H1 (cell line): Measurements from ENCODE around the gene HDGFL3. TPM values are rescaled to one million over a fixed set of nuclear protein-coding genes. Genes with fewer than 3 reads are reported as not detected.

ENCODE experiments used
- CTCF ChIA-PET: fragments of 300-600 bp; sonication (Branson Sonifier 250); formaldehyde crosslinking; loops from one replicate; lab custom pipeline; 2021; ENCODE audit not compliant: partially characterized antibody; lab: Charles Lee
- POLR2A ChIA-PET: fragments of 300-600 bp; sonication (Branson Sonifier 250); formaldehyde crosslinking; loops from one replicate; lab custom pipeline; 2021; ENCODE audit warnings: inconsistent platforms; ENCODE audit not compliant: partially characterized antibody; lab: Charles Lee
- DNase-seq, 2 experiments: peaks; one replicate each; pipeline versions ENCODE4 v3.0.0 to v3.0.0-alpha.2; 2010 to 2022; ENCODE audit warnings: low spot score in 2 of 2, low read depth in 1 of 2, mixed read lengths in 1 of 2
- FAIRE-seq: peaks from 2 replicates; lab custom pipeline; 2011; peaks lifted over from hg19 to GRCh38; lab: Jason Lieb, UNC
- H2AFZ ChIP-seq: 2 replicates; pipeline ENCODE4 v1.8.1; 2012; ENCODE audit warnings: low read length, inconsistent platforms
- H2AK5ac ChIP-seq: 2 replicates; pipeline ENCODE4 v1.6.1; 2013; ENCODE audit warnings: low read depth, low read length
- H2BK120ac ChIP-seq: replicated peaks from 2 replicates; pipeline ENCODE3; 2013; ENCODE audit warnings: low read depth, low read length, inconsistent platforms
- H2BK12ac ChIP-seq: 2 replicates; pipeline ENCODE4 v1.6.1; 2013; ENCODE audit warnings: low read depth, low read length
- H2BK15ac ChIP-seq: 2 replicates; pipeline ENCODE4 v1.6.1; 2013; ENCODE audit warnings: low read length
- H2BK20ac ChIP-seq: 2 replicates; pipeline ENCODE4 v1.6.1; 2013; ENCODE audit warnings: low read length
- H2BK5ac ChIP-seq: 2 replicates; pipeline ENCODE4 v1.6.1; 2013; ENCODE audit warnings: low read depth, low read length
- H3K14ac ChIP-seq: 2 replicates; pipeline ENCODE4 v1.6.1; 2013; ENCODE audit warnings: inconsistent platforms; ENCODE audit not compliant: insufficient read length
- H3K18ac ChIP-seq: 2 replicates; pipeline ENCODE4 v1.6.1; 2013; ENCODE audit warnings: low read length; ENCODE audit errors: extremely low read depth
- H3K23ac ChIP-seq: 2 replicates; pipeline ENCODE4 v1.6.1; 2013; ENCODE audit warnings: inconsistent platforms; ENCODE audit not compliant: insufficient read length
- H3K23me2 ChIP-seq: 2 replicates; pipeline ENCODE4 v1.6.1; 2013; ENCODE audit warnings: low read depth, low read length
- H3K27ac ChIP-seq: 2 replicates; pipeline ENCODE4 v1.6.1; 2011; ENCODE audit warnings: low read depth, low read length, inconsistent platforms
- H3K27me3 ChIP-seq, 4 experiments: replicated peaks in 1 of 4; 1 replicate in 1 of 4; 2 replicates in 3 of 4; pipeline versions ENCODE4 v1.6.1 to v1.8.1; 2011 to 2013; ENCODE audit warnings: low read length in 3 of 4, mild to moderate bottlenecking in 3 of 4, inconsistent platforms in 2 of 4, mixed read lengths in 2 of 4, moderate library complexity in 1 of 4; ENCODE audit not compliant: control insufficient read depth in 3 of 4, insufficient read depth in 3 of 4; ENCODE audit errors: extremely low read depth in 1 of 4
- H3K36me3 ChIP-seq, 4 experiments: 2 replicates each; pipeline versions ENCODE4 v1.6.1 to v1.8.1; 2011 to 2013; ENCODE audit warnings: mild to moderate bottlenecking in 4 of 4, low read length in 3 of 4, moderate library complexity in 2 of 4, control low read depth in 1 of 4, inconsistent platforms in 1 of 4; ENCODE audit not compliant: insufficient read depth in 4 of 4, control insufficient read depth in 2 of 4
- H3K4ac ChIP-seq: replicated peaks from 2 replicates; pipeline ENCODE3; 2013; ENCODE audit warnings: low read length, low read depth, mixed read lengths, inconsistent platforms; ENCODE audit not compliant: insufficient read length
- H3K4me1 ChIP-seq, 4 experiments: replicated peaks in 1 of 4; 1 replicate in 1 of 4; 2 replicates in 3 of 4; pipeline versions ENCODE4 v1.6.1 to v1.8.1; 2011 to 2013; ENCODE audit warnings: low read length in 3 of 4, inconsistent platforms in 2 of 4, mixed read lengths in 1 of 4; ENCODE audit not compliant: insufficient read depth in 4 of 4, control insufficient read depth in 3 of 4
- H3K4me2 ChIP-seq, 2 experiments: 2 replicates each; pipeline versions ENCODE4 v1.6.1 to v1.8.1; 2011 to 2013; ENCODE audit warnings: low read depth in 2 of 2, low read length in 2 of 2, control low read depth in 1 of 2, inconsistent platforms in 1 of 2, mild to moderate bottlenecking in 1 of 2; ENCODE audit not compliant: insufficient read depth in 1 of 2
- H3K4me3 ChIP-seq, 4 experiments: fragments of 200-600, 300-600 bp in 1 of 4; sonication (generic), shearing (Covaris generic), sonication (Bioruptor Twin) in 1 of 4; 2 replicates each; pipeline versions ENCODE4 v1.5.1 to v1.8.1; 2011 to 2016; ENCODE audit warnings: low read length in 4 of 4, low read depth in 3 of 4, control low read depth in 2 of 4, inconsistent platforms in 2 of 4, mild to moderate bottlenecking in 2 of 4, mixed read lengths in 1 of 4, moderate library complexity in 1 of 4; ENCODE audit not compliant: insufficient read depth in 2 of 4; ENCODE audit errors: extremely low read depth in 1 of 4
- H3K56ac ChIP-seq: replicated peaks from 2 replicates; pipeline ENCODE3; 2013; ENCODE audit warnings: low read depth, mild to moderate bottlenecking, mixed read lengths, low read length, inconsistent platforms; ENCODE audit not compliant: insufficient read length
- H3K79me1 ChIP-seq: 2 replicates; pipeline ENCODE4 v1.6.1; 2013; ENCODE audit warnings: low read depth, low read length, control low read depth
- H3K79me2 ChIP-seq, 2 experiments: 2 replicates each; pipeline versions ENCODE4 v1.6.1 to v1.8.1; 2012 to 2013; ENCODE audit warnings: low read length in 2 of 2, mild to moderate bottlenecking in 2 of 2, inconsistent platforms in 1 of 2; ENCODE audit not compliant: insufficient read depth in 2 of 2, control insufficient read depth in 1 of 2
- H3K9ac ChIP-seq, 4 experiments: replicated peaks in 1 of 4; 1 replicate in 1 of 4; 2 replicates in 3 of 4; pipeline versions ENCODE4 v1.6.1 to v1.8.1; 2011 to 2013; ENCODE audit warnings: low read depth in 3 of 4, low read length in 3 of 4, control low read depth in 2 of 4, mild to moderate bottlenecking in 2 of 4, moderate library complexity in 2 of 4, inconsistent platforms in 1 of 4; ENCODE audit errors: extremely low read depth in 1 of 4
- H3K9me3 ChIP-seq, 2 experiments: 2 replicates each; pipeline versions ENCODE4 v1.6.1 to v1.8.1; 2012 to 2013; ENCODE audit warnings: mild to moderate bottlenecking in 2 of 2, moderate library complexity in 2 of 2, control low read depth in 1 of 2, inconsistent platforms in 1 of 2, low read depth in 1 of 2, low read length in 1 of 2, mixed read lengths in 1 of 2; ENCODE audit not compliant: insufficient read depth in 2 of 2
- H4K20me1 ChIP-seq, 2 experiments: replicated peaks in 1 of 2; 2 replicates each; pipeline versions ENCODE3 to v1.8.1; 2011 to 2013; ENCODE audit warnings: inconsistent platforms in 2 of 2, low read length in 2 of 2, mild to moderate bottlenecking in 1 of 2; ENCODE audit not compliant: insufficient read depth in 2 of 2, control insufficient read depth in 1 of 2
- H4K5ac ChIP-seq: 2 replicates; pipeline ENCODE4 v1.6.1; 2013; ENCODE audit warnings: low read length, low read depth, mixed read lengths, inconsistent platforms; ENCODE audit not compliant: insufficient read length
- H4K8ac ChIP-seq: 2 replicates; pipeline ENCODE4 v1.8.0; 2013; ENCODE audit warnings: mild to moderate bottlenecking, moderate library complexity, low read length, inconsistent platforms; ENCODE audit not compliant: insufficient read depth; ENCODE audit errors: extremely low read depth
- H4K91ac ChIP-seq: replicated peaks from 2 replicates; pipeline ENCODE3; 2013; ENCODE audit warnings: low read length, mixed read lengths, inconsistent platforms; ENCODE audit not compliant: insufficient read length
- CREB1 ChIP-seq: IDR thresholded peaks from 2 replicates; pipeline ENCODE4 v1.6.1; 2012; ENCODE audit warnings: inconsistent platforms
- EGR1 ChIP-seq: IDR thresholded peaks from 2 replicates; pipeline ENCODE4 v1.6.1; 2011; ENCODE audit warnings: low read depth, low read length, borderline replicate concordance
- JUN ChIP-seq: IDR thresholded peaks from 2 replicates; pipeline ENCODE4 v1.6.1; 2011; ENCODE audit warnings: low read depth, mild to moderate bottlenecking, improper control_type of control experiment, low read length
- ZNF274 ChIP-seq: IDR thresholded peaks from 2 replicates; pipeline ENCODE4 v1.7.0; 2012; ENCODE audit warnings: low read length, borderline replicate concordance; ENCODE audit errors: extremely low read depth
- WGBS, 2 experiments: shearing (Covaris generic) in 1 of 2; methylation state at CpG; one replicate each; pipeline versions ENCODE4 v1.1.6 to v1.1.7; 2013 to 2015; ENCODE audit warnings: low lambda C conversion rate in 2 of 2, mixed read lengths in 2 of 2, inconsistent platforms in 1 of 2, low coverage in 1 of 2, missing lambda C conversion rate in 1 of 2; ENCODE audit not compliant: insufficient replicate concordance in 2 of 2, insufficient coverage in 1 of 2, insufficient read length in 1 of 2; ENCODE audit errors: extremely low coverage in 1 of 2, missing lambda C conversion rate in 1 of 2; 5-methylcytosine and 5-hydroxymethylcytosine counted together
- polyA plus RNA-seq, 7 experiments: library from polyadenylated mRNA; depleted of rRNA in 3 of 7; stranded (reverse) in 5 of 7; unstranded in 2 of 7; fragments of >200 nt in 5 of 7; fragments of 200-250 nt in 2 of 7; gene quantifications; 1 replicate in 5 of 7; 2 replicates in 1 of 7; 4 replicates in 1 of 7; pipeline versions ENCODE4 v1.2.1 to v1.2.3, GENCODE V29; 2011 to 2013; ENCODE audit warnings: missing spikeins in 2 of 7, mixed read lengths in 2 of 7
- total RNA-seq: library from RNA; stranded (reverse); fragmentation: NEBNext Ultra II Directional; extraction: Animal tissue kit (Norgen Biotek cat#: 25700); gene quantifications from 2 replicates; pipeline ENCODE4 v1.2.1, GENCODE V29; 2021

The HDGFL3 gene
- total and polyA plus RNA-seq, 2 of the 8 experiments (the other 6 are each of a cell fraction or from before 2014, with no cell fraction given) = 14.1 to 149 TPM

- H2BK12ac ChIP-seq = no peak overlapping the region
- H3K27me3 ChIP-seq = peaks cover 0 to 34% (median 25%) of the 10 kb centered on the region in 4 experiments; a peak in 6 of 7 replicates
- no peak overlapping the region for H3K27ac ChIP-seq
- no peak overlapping the region for H3K18ac ChIP-seq
- no peak overlapping the region for H3K9ac ChIP-seq
- H3K4me3 ChIP-seq = no peak overlapping the region
- CTCF ChIA-PET = no interaction called here
- no peak overlapping the region for H3K23ac ChIP-seq
- no peaks in the 10 kb centered on the region for H3K9me3 ChIP-seq
- POLR2A ChIA-PET = interaction anchor here (0.7 to 1.3 kb wide), 3 partner anchors 11 to 20 kb away, joined by 3 to 4 read pairs (median 3); no protein-coding TSS in a partner anchor
- no peak overlapping the region for H3K14ac ChIP-seq
- no peak for DNase-seq
- 85% methylated on average over 1 of the region's 1 CpG; no CpG with 5 or more reads in 1 of the 2 experiments for WGBS, 2 experiments
- no peak overlapping the region for H2AFZ ChIP-seq
- H2BK20ac ChIP-seq = no peak overlapping the region
- peaks cover 0 to 5% of the 10 kb centered on the region in 2 experiments for H4K20me1 ChIP-seq
- no peak overlapping the region for H2AK5ac ChIP-seq
- no peak overlapping the region for H3K4ac ChIP-seq
- no peak overlapping the region for H4K8ac ChIP-seq
- no peak overlapping the region for H4K5ac ChIP-seq
- H3K56ac ChIP-seq = no peak overlapping the region
- no peak overlapping the region for H4K91ac ChIP-seq
- TF ChIP-seq JUN = no peak
- no peak for TF ChIP-seq ZNF274
- no peak for TF ChIP-seq CREB1
- no peak for TF ChIP-seq EGR1
- TF ChIP-seq, all 59 proteins: peak for 0
- Histone ChIP-seq H2BK15ac (no peak overlapping the region), H3K4me2 (no peak overlapping the region; a peak in 1 of 4 replicates), H3K23me2 (peaks cover 7% of the 10 kb centered on the region; the same call in 1 of the 2 replicates), H3K79me2 (no peaks in the 10 kb centered on the region), H2BK5ac (no peak overlapping the region), H3K36me3 (no peaks in the 10 kb centered on the region), H2BK120ac (no peak overlapping the region), H3K79me1 (no peaks in the 10 kb centered on the region), H3K4me1 (peaks cover 0 to 9% (median 4%) of the 10 kb centered on the region in 4 experiments; a peak in 3 of 7 replicates)
- no peak for FAIRE-seq
These were observed 102.2 kb downstream of the HDGFL3 start for GRCh38 chr15:83105440-83105839.
